Aorta (tissue), 5 donors: ENCODE results near the gene IGDCC3. TPM values are rescaled to one million over a fixed set of nuclear protein-coding genes. Genes with fewer than 3 reads are reported as not detected.

ENCODE experiments used
- ATAC-seq: fragments of 200-7000 bp; cut with Tn5 transposase; one replicate; pipeline ENCODE4 v1.9.1; 2022; ENCODE audit warnings: moderate library complexity; ENCODE audit not compliant: low FRiP score
- DNase-seq, 2 donors: peaks; one replicate each; pipeline ENCODE4 v3.0.0-alpha.2; 2020
- H3K27ac ChIP-seq, 2 donors: one replicate each; pipeline ENCODE4 v1.5.1; 2013; ENCODE audit warnings: low read length in 2 of 2, mild to moderate bottlenecking in 2 of 2, moderate library complexity in 2 of 2, control low read depth in 1 of 2, inconsistent platforms in 1 of 2, low read depth in 1 of 2
- H3K27me3 ChIP-seq, 2 donors: one replicate each; pipeline ENCODE4 v1.6.1; 2013; ENCODE audit warnings: control low read depth in 1 of 2, low read length in 1 of 2, mild to moderate bottlenecking in 1 of 2, moderate library complexity in 1 of 2; ENCODE audit not compliant: insufficient read depth in 2 of 2, control insufficient read depth in 1 of 2
- H3K36me3 ChIP-seq, 2 donors: one replicate each; pipeline ENCODE4 v1.6.1; 2013; ENCODE audit warnings: control low read depth in 1 of 2, low read length in 1 of 2, mild to moderate bottlenecking in 1 of 2; ENCODE audit not compliant: insufficient read depth in 2 of 2, control insufficient read depth in 1 of 2
- H3K4me1 ChIP-seq, 2 donors: one replicate each; pipeline ENCODE4 v1.6.1; 2013; ENCODE audit warnings: low read length in 2 of 2, control low read depth in 1 of 2, mild to moderate bottlenecking in 1 of 2, moderate library complexity in 1 of 2; ENCODE audit not compliant: insufficient read depth in 2 of 2, control insufficient read depth in 1 of 2
- H3K4me3 ChIP-seq, 2 donors: one replicate each; pipeline ENCODE4 v1.5.1; 2013; ENCODE audit warnings: low read length in 2 of 2, control low read depth in 1 of 2, mild to moderate bottlenecking in 1 of 2
- H3K9me3 ChIP-seq: one replicate; pipeline ENCODE4 v1.6.1; 2013; ENCODE audit warnings: mild to moderate bottlenecking, low read length; ENCODE audit not compliant: control insufficient read depth
- WGBS, 2 donors: extraction: QIAGEN DNeasy Blood & Tissue Kit; methylation state at CpG; one replicate each; pipeline ENCODE4 v1.1.7; 2013; 5-methylcytosine and 5-hydroxymethylcytosine counted together
- intact Hi-C, 2 donors: fragments of 100-400 bp; cut with DNase I; formaldehyde crosslinking; loops; one replicate each; pipeline versions ENCODE4 v1.14.2 to v1.15.0; 2022
- polyA plus RNA-seq, 2 donors: library from polyadenylated mRNA; stranded (reverse); fragments of 200-250 nt; gene quantifications; one replicate each; pipeline ENCODE4 v1.2.3, GENCODE V29; 2013
- total RNA-seq, 2 donors: library from RNA; stranded (reverse); fragmentation: NEBNext Ultra II Directional; extraction: Animal tissue kit (Norgen Biotek cat#: 25700); gene quantifications; one replicate each; pipeline ENCODE4 v1.2.1, GENCODE V29; 2021
- donor health status: healthy with polysubstance abuse.
- donor health status: Bipolar disorder and iron deficiency.
- donor health status: DM: no; HTN: no; CAD: no.
- donor health status: DM: no; HTN: no; CAD: no.
- donor health status: DM: yes; HTN: yes; CAD: no.

IGDCC3 gene
- total and polyA plus RNA-seq, 4 donors = not detected

- DNase-seq (no peak), ATAC-seq (no peak)
- Histone ChIP-seq H3K27me3 (no peaks in the 10 kb centered on the region), H3K4me1 (no peaks in the 10 kb centered on the region), H3K4me3 (no peak overlapping the region), H3K9me3 (no peaks in the 10 kb centered on the region), H3K27ac (no peak overlapping the region), H3K36me3 (no peaks in the 10 kb centered on the region)
- intact Hi-C loops = no loop called here
- 76 to 80% methylated on average over 4 of the region's 4 CpGs for WGBS, 2 donors
Observed at GRCh38 chr15:65372787-65373067, 5.1 kb downstream of the IGDCC3 start.

GRCh38 chr15:65371976-65372786, 5.6 kb downstream of the IGDCC3 start:
- Histone ChIP-seq H3K36me3 (no peaks in the 10 kb centered on the region), H3K27me3 (no peaks in the 10 kb centered on the region), H3K27ac (no peak overlapping the region), H3K9me3 (no peaks in the 10 kb centered on the region), H3K4me3 (no peak overlapping the region), H3K4me1 (no peaks in the 10 kb centered on the region)
- intact Hi-C loops = no loop called here
- WGBS, 2 donors = 87 to 88% methylated on average over 21 of the region's 21 CpGs
- ATAC-seq (no peak), DNase-seq (peak in 1 of 2 donors; percentile 42)

DNA sequence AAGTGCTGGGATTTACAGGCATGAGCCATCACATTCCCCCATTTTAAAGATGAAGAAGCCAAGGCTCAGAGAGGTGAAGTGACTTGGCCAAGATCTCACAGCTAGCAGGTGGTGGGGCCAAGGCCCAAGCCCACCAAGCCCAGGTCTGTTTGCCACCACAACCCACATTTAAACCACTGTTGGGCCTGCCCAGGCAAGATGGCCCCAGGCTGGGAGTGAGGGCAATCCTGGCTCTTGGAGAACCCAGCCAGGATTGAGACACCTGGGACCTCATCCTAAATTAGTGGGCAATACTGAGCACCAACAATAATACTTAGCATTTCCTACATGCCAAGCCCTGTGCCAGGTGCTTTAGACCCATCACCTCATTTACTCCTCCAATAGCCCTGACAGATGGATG, 6.9 kb downstream of the IGDCC3 start:
- no peak for DNase-seq
- no peaks in the 10 kb centered on the region for H3K9me3 ChIP-seq
- no peak for ATAC-seq
- H3K36me3 ChIP-seq = no peaks in the 10 kb centered on the region
- H3K4me3 ChIP-seq = no peak overlapping the region
- H3K27ac ChIP-seq = no peak overlapping the region
- intact Hi-C loops = no loop called here
- H3K4me1 ChIP-seq = no peaks in the 10 kb centered on the region
- no peaks in the 10 kb centered on the region for H3K27me3 ChIP-seq

- no peaks in the 10 kb centered on the region for H3K36me3 ChIP-seq
- H3K27me3 ChIP-seq = no peaks in the 10 kb centered on the region
- ATAC-seq = no peak
- H3K4me3 ChIP-seq = no peak overlapping the region
- 96 to 97% methylated on average over 3 of the region's 3 CpGs for WGBS, 2 donors
- intact Hi-C loops = no loop called here
- DNase-seq = no peak
- H3K4me1 ChIP-seq = no peaks in the 10 kb centered on the region
- no peaks in the 10 kb centered on the region for H3K9me3 ChIP-seq
- H3K27ac ChIP-seq = no peak overlapping the region
Observed at GRCh38 chr15:65369651-65370050, 8.2 kb downstream of the IGDCC3 start.

- H3K4me1 ChIP-seq = no peaks in the 10 kb centered on the region
- 87 to 88% methylated on average over 3 of the region's 3 CpGs for whole genome bisulfite sequencing, 2 donors
- H3K27me3 ChIP-seq = no peaks in the 10 kb centered on the region
- H3K4me3 ChIP-seq = no peak overlapping the region
- intact Hi-C loops = no loop called here
- H3K9me3 ChIP-seq = no peaks in the 10 kb centered on the region
- ATAC-seq = no peak
- H3K36me3 ChIP-seq = no peaks in the 10 kb centered on the region
- DNase-seq = no peak
- no peak overlapping the region for H3K27ac ChIP-seq
Observed at GRCh38 chr15:65369212-65369547, 8.6 kb downstream of the IGDCC3 start.

- 81 to 83% methylated on average over 12 of the region's 12 CpGs for WGBS, 2 donors
- ATAC-seq = no peak
- no peak for DNase-seq
Observed at GRCh38 chr15:65368302-65369211, 9.2 kb downstream of the IGDCC3 start.

GRCh38 chr15:65366122-65366892, 11.5 kb downstream of the IGDCC3 start:
- no peaks in the 10 kb centered on the region for H3K9me3 ChIP-seq
- no peak overlapping the region for H3K27ac ChIP-seq
- H3K36me3 ChIP-seq = no peaks in the 10 kb centered on the region
- WGBS, 2 donors = 93 to 97% methylated on average over 7 of the region's 7 CpGs
- intact Hi-C loops = no loop called here
- ATAC-seq (no peak), DNase-seq (no peak)
- no peaks in the 10 kb centered on the region for H3K27me3 ChIP-seq
- H3K4me1 ChIP-seq = no peaks in the 10 kb centered on the region
- no peak overlapping the region for H3K4me3 ChIP-seq

More at GRCh38 chr15:65368302-65369211, 9.2 kb downstream of the IGDCC3 start:
- intact Hi-C loops = no loop called here
- Histone ChIP-seq H3K4me3 (no peak overlapping the region), H3K27ac (no peak overlapping the region), H3K27me3 (no peaks in the 10 kb centered on the region), H3K9me3 (no peaks in the 10 kb centered on the region), H3K36me3 (no peaks in the 10 kb centered on the region), H3K4me1 (no peaks in the 10 kb centered on the region)

- ATAC-seq (no peak), DNase-seq (peak in 1 of 2 donors; percentile 32)
- no peak overlapping the region for H3K4me3 ChIP-seq
- H3K27ac ChIP-seq = no peak overlapping the region
- H3K36me3 ChIP-seq = no peaks in the 10 kb centered on the region
- intact Hi-C loops = no loop called here
- H3K4me1 ChIP-seq = no peaks in the 10 kb centered on the region
- H3K27me3 ChIP-seq = no peaks in the 10 kb centered on the region
- WGBS, 2 donors = 72 to 80% methylated on average over 2 of the region's 2 CpGs
- no peaks in the 10 kb centered on the region for H3K9me3 ChIP-seq
Observed at GRCh38 chr15:65365229-65365628, 12.6 kb downstream of the IGDCC3 start.
